ENCODE results near the gene VWA8. TPM values are rescaled to one million over a fixed set of nuclear protein-coding genes. Genes with fewer than 3 reads are reported as not detected.

The VWA8 gene
- total and polyA plus RNA-seq, 2 experiments from 2014 or later, result 6.3 to 24.6 TPM

DNA sequence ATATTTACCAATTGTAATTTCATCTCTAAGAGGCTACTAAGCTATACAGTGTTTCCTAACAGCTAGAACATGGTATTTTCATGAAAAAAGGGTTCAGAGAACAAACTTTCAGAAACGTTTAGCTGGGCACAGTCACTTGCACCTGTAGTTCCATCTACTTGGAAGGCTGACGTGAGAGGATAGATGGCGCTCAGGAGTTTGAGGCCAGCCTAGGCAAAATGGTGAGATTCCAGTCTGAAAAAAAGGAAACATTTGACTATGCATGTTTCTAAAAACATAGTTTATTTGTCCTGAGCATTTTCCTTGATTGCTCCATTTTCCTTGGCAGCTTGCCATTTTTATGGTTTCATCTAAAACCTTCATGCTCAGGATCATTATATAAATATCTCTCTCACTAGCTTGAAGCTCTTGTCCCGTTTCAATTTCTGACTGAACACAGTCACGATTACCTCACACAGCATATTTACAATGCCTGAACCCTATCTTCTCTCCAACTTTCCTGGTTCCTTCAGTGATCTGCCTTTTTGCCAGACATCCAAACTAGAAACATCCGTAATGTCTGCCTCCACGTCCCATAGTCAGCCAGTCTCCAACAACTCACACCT is 302.8 kb downstream of the VWA8 start (continued):
- TF ChIP-seq ZNF462 (CRISPR knock-in tag; IDR thresholded peaks at IDR 0.05), result no peak

DNA sequence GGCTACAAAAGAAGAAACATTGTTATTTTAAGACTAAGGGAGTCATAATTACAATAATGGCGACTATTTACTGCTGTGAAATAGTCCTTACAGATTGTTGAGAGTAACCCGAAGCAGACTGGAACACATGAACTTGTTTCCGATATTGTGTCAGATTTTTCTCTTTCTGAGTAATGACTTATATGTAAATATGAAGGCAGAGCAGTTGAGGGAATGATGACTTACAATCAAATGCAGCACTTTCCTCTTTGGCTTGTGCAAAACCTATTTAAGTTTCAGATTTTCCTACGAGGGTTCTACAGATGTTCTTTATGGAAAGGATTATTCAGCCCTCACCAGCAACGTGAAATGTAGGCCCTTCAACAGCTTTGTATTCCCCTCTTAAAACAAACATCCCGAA is 304.9 kb downstream of the VWA8 start:
- ATAC-seq (no peak), DNase-seq (ENCODE audit: low spot score) (no peak)
- H3K4me3 ChIP-seq, result no peak overlapping the region
- H3K27ac ChIP-seq (ENCODE audit: low read depth), result no peak overlapping the region
- H3K79me2 ChIP-seq (replicated peaks; ENCODE audit: insufficient read depth), result no peaks in the 10 kb centered on the region
- no peaks in the 10 kb centered on the region for H3K4me1 ChIP-seq (ENCODE audit: insufficient read depth)
- H3K36me3 Mint-ChIP-seq (ENCODE audit: low read depth), result peaks cover 12% of the 10 kb centered on the region
- H3K4me1 Mint-ChIP-seq, result no peaks in the 10 kb centered on the region
- H3K4me3 Mint-ChIP-seq, result no peak overlapping the region
- no peaks in the 10 kb centered on the region for H3K27me3 ChIP-seq (ENCODE audit: insufficient read depth)
- H3K4me2 ChIP-seq, result no peak overlapping the region
- H3F3A ChIP-seq (replicated peaks; ENCODE audit: low read depth), result no peaks in the 10 kb centered on the region
- H3K9me2 ChIP-seq (ENCODE audit: insufficient read depth), result no peaks in the 10 kb centered on the region
- H3K36me3 ChIP-seq (ENCODE audit: insufficient read depth), result no peaks in the 10 kb centered on the region
- no peak overlapping the region for H3K27ac Mint-ChIP-seq
- no peaks in the 10 kb centered on the region for H4K20me1 ChIP-seq (replicated peaks; ENCODE audit: insufficient read depth)
- peaks cover 5% of the 10 kb centered on the region; the same call in 2 of the 3 replicates for H3K9me3 Mint-ChIP-seq
- H3K27me3 Mint-ChIP-seq (ENCODE audit: insufficient read depth, low read depth, poor library complexity), result no peaks in the 10 kb centered on the region
- no peak overlapping the region for H2AFZ ChIP-seq
- no peak for TF ChIP-seq EZH2 (IDR thresholded peaks at IDR 0.05; ENCODE audit: low read depth, unreplicated experiment)
- no peak for TF ChIP-seq EZH2phosphoT487 (IDR thresholded peaks at IDR 0.05; ENCODE audit: unreplicated experiment)
- TF ChIP-seq NANOG (IDR thresholded peaks at IDR 0.05; ENCODE audit: borderline replicate concordance), result no peak
- no peak for TF ChIP-seq ZNF462 (CRISPR knock-in tag; IDR thresholded peaks at IDR 0.05)
- TF ChIP-seq ZNF331 (CRISPR knock-in tag; IDR thresholded peaks at IDR 0.05; ENCODE audit: low read depth), result no peak
- TF ChIP-seq JUNB (IDR thresholded peaks at IDR 0.05; ENCODE audit: unreplicated experiment), result no peak

Data from GM23338 (cell line).